Hepatocyte (in vitro differentiated cells): ENCODE results near the gene USP8. TPM values are rescaled to one million over a fixed set of nuclear protein-coding genes. Genes with fewer than 3 reads are reported as not detected.

Source experiments
- DNase-seq: peaks from one replicate; pipeline ENCODE4 v3.0.0-alpha.2; 2016; ENCODE audit warnings: low spot score
- H2AFZ ChIP-seq: fragments of 200-600 bp; sonication (generic); 2 replicates; pipeline ENCODE4 v1.6.0; 2016; ENCODE audit warnings: antibody characterized with exemption, mild to moderate bottlenecking
- H3K27ac ChIP-seq: fragments of 200-600 bp; sonication (generic); 2 replicates; pipeline ENCODE4 v1.5.1; 2016; ENCODE audit warnings: mild to moderate bottlenecking
- H3K27me3 ChIP-seq: fragments of 200-600 bp; sonication (generic); 2 replicates; pipeline ENCODE4 v1.6.1; 2016
- H3K36me3 ChIP-seq: fragments of 200-600 bp; sonication (generic); replicated peaks from 2 replicates; pipeline ENCODE4 v1.5.1; 2016; ENCODE audit warnings: low read depth; ENCODE audit not compliant: insufficient read depth
- H3K4me1 ChIP-seq: fragments of 200-600 bp; sonication (generic); 2 replicates; pipeline ENCODE4 v1.5.1; 2016; ENCODE audit warnings: mild to moderate bottlenecking, moderate library complexity; ENCODE audit not compliant: insufficient read depth
- H3K4me2 ChIP-seq: fragments of 200-600 bp; sonication (generic); 2 replicates; pipeline ENCODE4 v1.6.0; 2016
- H3K4me3 ChIP-seq: fragments of 200-600 bp; sonication (generic); 2 replicates; pipeline ENCODE4 v1.5.1; 2016; ENCODE audit warnings: mild to moderate bottlenecking
- H3K79me2 ChIP-seq: fragments of 200-600 bp; sonication (generic); 2 replicates; pipeline ENCODE4 v1.6.0; 2017; ENCODE audit warnings: mild to moderate bottlenecking
- H3K9me2 ChIP-seq: fragments of 200-600 bp; sonication (generic); replicated peaks from 2 replicates; pipeline ENCODE4 v1.6.0; 2017; ENCODE audit warnings: mild to moderate bottlenecking; ENCODE audit not compliant: insufficient read depth
- H3K9me3 ChIP-seq: fragments of 200-600 bp; sonication (generic); 2 replicates; pipeline ENCODE4 v1.5.1; 2016; ENCODE audit warnings: low read depth, mild to moderate bottlenecking
- H4K20me1 ChIP-seq: fragments of 200-600 bp; sonication (generic); 2 replicates; pipeline ENCODE4 v1.6.0; 2016; ENCODE audit warnings: mild to moderate bottlenecking; ENCODE audit not compliant: insufficient read depth, poor library complexity, severe bottlenecking
- EZH2 ChIP-seq: fragments of 200-600 bp; sonication (generic); IDR thresholded peaks from 2 replicates; pipeline ENCODE4 v1.6.1; 2016; ENCODE audit warnings: antibody characterized with exemption, mild to moderate bottlenecking, borderline replicate concordance
- EZH2phosphoT487 ChIP-seq: fragments of 200-600 bp; sonication (generic); IDR thresholded peaks from one replicate; pipeline ENCODE4 v1.6.1; 2018; ENCODE audit warnings: antibody characterized with exemption, mild to moderate bottlenecking, low read depth, moderate library complexity; ENCODE audit not compliant: unreplicated experiment, severe bottlenecking
- WGBS: methylation state at CpG from one replicate; pipeline ENCODE4 v1.1.6; 2016; ENCODE audit warnings: low lambda C conversion rate; ENCODE audit errors: missing lambda C conversion rate; 5-methylcytosine and 5-hydroxymethylcytosine counted together
- polyA plus RNA-seq: library from polyadenylated mRNA; unstranded; fragments of >200 nt; fragmentation: Nextera tagmentation; extraction: Ambion mirVana; gene quantifications from 2 replicates; pipeline ENCODE4 v1.2.1, GENCODE V29; 2016
- total RNA-seq: library from RNA; depleted of rRNA; stranded (reverse); fragments of >200 nt; gene quantifications from 2 replicates; pipeline ENCODE4 v1.2.3, GENCODE V29; 2014
- TF ChIP-seq, protein P1 (sequence below): fragments of 200-600 bp; sonication (generic); IDR thresholded peaks from 2 replicates; pipeline ENCODE4 v1.5.1; 2016; ENCODE audit warnings: antibody characterized with exemption, mild to moderate bottlenecking; ENCODE audit not compliant: poor library complexity

USP8 gene
- total and polyA plus RNA-seq, 2 experiments from 2014 or later = 46.8 to 79.9 TPM

DNA sequence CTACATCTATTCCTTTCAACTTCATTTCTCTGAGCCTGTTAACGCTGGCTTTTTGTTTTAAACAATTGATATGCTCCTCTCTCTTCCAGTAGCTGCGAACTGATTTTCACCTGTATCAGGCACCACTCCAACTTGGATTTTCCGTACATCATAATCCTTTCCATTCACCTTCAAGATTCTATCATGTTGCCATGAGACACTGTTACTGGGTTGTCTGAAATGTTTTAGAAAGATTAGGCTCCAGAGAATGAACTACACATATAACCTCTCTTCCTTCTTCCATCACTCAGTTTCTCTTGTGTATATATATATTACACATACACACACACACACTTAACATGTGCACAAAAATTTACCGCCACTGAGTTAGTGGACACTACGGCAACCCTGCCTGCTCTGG lies 122.4 kb downstream of the USP8 start, which contains the start of gene USP50:
USP50 (minus strand) TSS at position 101 of the 400 bp plus-strand sequence. CDS start 141 bp downstream, outside the sequence.
- Histone ChIP-seq H3K4me3 (no peak within 1 kb of the TSS), H3K79me2 (no peaks in the 10 kb centered on the region), H3K9me2 (no peaks in the 10 kb centered on the region), H3K4me2 (no peak within 1 kb of the TSS), H3K27me3 (no peaks in the 10 kb centered on the region), H3K36me3 (no peaks in the 10 kb centered on the region), H3K4me1 (peaks cover 3% of the 10 kb centered on the region), H3K27ac (no peak within 1 kb of the TSS), H3K9me3 (no peaks in the 10 kb centered on the region), H2AFZ (no peak within 1 kb of the TSS), H4K20me1 (no peaks in the 10 kb centered on the region)
- DNase-seq = no peak
- TF ChIP-seq EZH2phosphoT487 (no peak), EZH2 (no peak)
- TF ChIP-seq, protein P1, sequence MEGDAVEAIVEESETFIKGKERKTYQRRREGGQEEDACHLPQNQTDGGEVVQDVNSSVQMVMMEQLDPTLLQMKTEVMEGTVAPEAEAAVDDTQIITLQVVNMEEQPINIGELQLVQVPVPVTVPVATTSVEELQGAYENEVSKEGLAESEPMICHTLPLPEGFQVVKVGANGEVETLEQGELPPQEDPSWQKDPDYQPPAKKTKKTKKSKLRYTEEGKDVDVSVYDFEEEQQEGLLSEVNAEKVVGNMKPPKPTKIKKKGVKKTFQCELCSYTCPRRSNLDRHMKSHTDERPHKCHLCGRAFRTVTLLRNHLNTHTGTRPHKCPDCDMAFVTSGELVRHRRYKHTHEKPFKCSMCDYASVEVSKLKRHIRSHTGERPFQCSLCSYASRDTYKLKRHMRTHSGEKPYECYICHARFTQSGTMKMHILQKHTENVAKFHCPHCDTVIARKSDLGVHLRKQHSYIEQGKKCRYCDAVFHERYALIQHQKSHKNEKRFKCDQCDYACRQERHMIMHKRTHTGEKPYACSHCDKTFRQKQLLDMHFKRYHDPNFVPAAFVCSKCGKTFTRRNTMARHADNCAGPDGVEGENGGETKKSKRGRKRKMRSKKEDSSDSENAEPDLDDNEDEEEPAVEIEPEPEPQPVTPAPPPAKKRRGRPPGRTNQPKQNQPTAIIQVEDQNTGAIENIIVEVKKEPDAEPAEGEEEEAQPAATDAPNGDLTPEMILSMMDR = no peak
- WGBS = 93% methylated on average over 5 of the region's 5 CpGs

DNA sequence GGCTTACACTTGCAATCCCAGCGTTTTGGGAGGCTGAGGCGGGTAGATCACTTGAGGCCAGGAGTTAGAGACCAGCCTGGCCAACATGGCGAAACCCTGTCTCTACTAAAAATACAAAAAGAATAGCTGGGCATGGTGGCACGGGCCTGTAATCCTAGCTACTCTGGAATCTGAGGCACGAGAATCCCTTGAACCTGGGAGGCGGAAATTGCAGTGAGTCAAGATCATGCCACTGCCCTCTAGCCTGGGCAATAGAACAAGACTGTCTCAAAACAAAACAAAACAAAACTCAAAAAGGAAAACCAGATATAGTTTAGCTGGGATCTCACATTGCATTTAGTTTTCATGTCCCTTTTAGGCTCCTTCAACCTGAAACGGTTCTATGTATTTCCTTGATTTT lies 125.1 kb downstream of the USP8 start:
- H3K9me3 ChIP-seq = no peaks in the 10 kb centered on the region
- 88% methylated on average over 7 of the region's 7 CpGs for WGBS

DNA sequence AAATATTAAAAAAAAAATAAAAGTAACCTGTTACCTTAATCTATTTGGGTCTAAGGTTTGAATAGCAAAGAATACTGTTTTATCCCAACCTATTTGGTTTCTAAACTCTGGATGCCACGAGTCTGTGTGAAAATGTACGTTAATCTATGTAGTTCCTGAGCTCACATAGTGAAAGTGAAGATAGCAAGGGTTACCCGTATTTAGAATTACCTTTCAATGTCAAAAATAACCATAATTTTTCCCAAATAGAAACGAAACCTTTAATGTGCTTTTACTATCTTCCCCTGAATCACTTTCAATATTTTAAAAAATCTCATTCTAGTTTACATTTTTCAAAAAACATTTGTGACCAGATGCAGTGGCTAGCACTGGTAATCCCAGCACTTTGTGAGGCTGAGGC lies 128.0 kb downstream of the USP8 start:
- H3K27ac ChIP-seq = no peak overlapping the region
- H3K4me2 ChIP-seq = no peak overlapping the region
- H3K79me2 ChIP-seq = no peaks in the 10 kb centered on the region
- no peaks in the 10 kb centered on the region for H3K9me3 ChIP-seq
- WGBS = 90% methylated on average over 4 of the region's 4 CpGs
- no peaks in the 10 kb centered on the region for H4K20me1 ChIP-seq
- DNase-seq = no peak
- no peak overlapping the region for H3K4me3 ChIP-seq
- no peak overlapping the region for H2AFZ ChIP-seq
- H3K27me3 ChIP-seq = no peaks in the 10 kb centered on the region
- no peaks in the 10 kb centered on the region for H3K9me2 ChIP-seq
- H3K4me1 ChIP-seq = no peaks in the 10 kb centered on the region
- no peaks in the 10 kb centered on the region for H3K36me3 ChIP-seq
- TF ChIP-seq EZH2 (no peak), EZH2phosphoT487 (no peak)
- TF ChIP-seq, protein P1 = no peak

More for the DNA sequence above, 125.1 kb downstream of the USP8 start:
- no peaks in the 10 kb centered on the region for H4K20me1 ChIP-seq
- H3K4me2 ChIP-seq = no peak overlapping the region
- H3K27me3 ChIP-seq = no peaks in the 10 kb centered on the region
- no peak for DNase-seq
- TF ChIP-seq EZH2phosphoT487 (no peak), EZH2 (no peak)
- TF ChIP-seq, protein P1 = no peak
- no peak overlapping the region for H3K27ac ChIP-seq
- no peaks in the 10 kb centered on the region for H3K4me1 ChIP-seq
- no peaks in the 10 kb centered on the region for H3K79me2 ChIP-seq
- no peaks in the 10 kb centered on the region for H3K36me3 ChIP-seq
- no peak overlapping the region for H3K4me3 ChIP-seq
- H2AFZ ChIP-seq = no peak overlapping the region
- no peaks in the 10 kb centered on the region for H3K9me2 ChIP-seq
